ENCODE data around the gene LRRN2. TPM values are rescaled to one million over a fixed set of nuclear protein-coding genes. Genes with fewer than 3 reads are reported as not detected.

The LRRN2 gene
- total RNA-seq, 2 donors from 2014 or later = 11.4 to 16.2 TPM

DNA sequence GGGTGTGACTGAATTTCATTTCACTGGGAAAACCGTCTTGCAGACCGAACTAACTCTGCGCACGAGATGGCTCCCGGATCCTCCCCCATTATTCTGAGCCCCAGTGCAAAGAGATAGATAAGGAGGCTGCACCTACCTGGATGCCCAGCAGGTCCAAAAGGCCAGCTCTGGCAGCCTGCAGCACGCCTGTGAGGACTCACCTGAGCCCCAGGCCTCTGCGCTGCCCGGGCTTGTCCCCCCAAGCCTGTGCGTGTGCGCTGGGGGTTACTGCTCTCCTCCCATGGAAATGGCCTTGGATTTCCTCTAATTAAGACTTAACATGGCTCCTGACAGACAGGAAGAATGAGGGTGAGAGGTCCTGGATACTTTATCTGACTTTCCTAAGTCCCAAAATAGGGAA lies 85.9 kb downstream of the LRRN2 start:
- H3K4me1 ChIP-seq (ENCODE audit: control insufficient read depth, insufficient read depth, low read length) = no peaks in the 10 kb centered on the region
- Mint-ChIP-seq H3K36me3 (ENCODE audit: low read depth) (no peaks in the 10 kb centered on the region), H3K4me1 (no peaks in the 10 kb centered on the region), H3K27ac (no peak overlapping the region), H3K4me3 (no peak overlapping the region), H3K9me3 (no peaks in the 10 kb centered on the region), H3K27me3 (ENCODE audit: insufficient read depth) (no peaks in the 10 kb centered on the region)
- no peak for DNase-seq
- H3K4me3 ChIP-seq (ENCODE audit: low read length) = no peak overlapping the region
- WGBS, 2 experiments (ENCODE audit: insufficient coverage in 1 of 2, insufficient read length in 1 of 2) = 90 to 97% methylated on average over 10 of the region's 10 CpGs
- H3K9ac ChIP-seq (ENCODE audit: extremely low read depth, low read length, poor library complexity, severe bottlenecking) = no peak overlapping the region
- H3K9me3 ChIP-seq (ENCODE audit: control insufficient read depth, low read length) = no peaks in the 10 kb centered on the region
- H3K27me3 ChIP-seq (ENCODE audit: control insufficient read depth, insufficient read depth, low read length, poor library complexity, severe bottlenecking) = no peaks in the 10 kb centered on the region
- H3K36me3 ChIP-seq (ENCODE audit: control insufficient read depth, insufficient read depth, low read length) = no peaks in the 10 kb centered on the region
- no peak overlapping the region for H3K27ac ChIP-seq (ENCODE audit: low read depth, low read length)
- no peak for TF ChIP-seq CTCF (conservative IDR thresholded peaks at IDR 0.05)

DNA sequence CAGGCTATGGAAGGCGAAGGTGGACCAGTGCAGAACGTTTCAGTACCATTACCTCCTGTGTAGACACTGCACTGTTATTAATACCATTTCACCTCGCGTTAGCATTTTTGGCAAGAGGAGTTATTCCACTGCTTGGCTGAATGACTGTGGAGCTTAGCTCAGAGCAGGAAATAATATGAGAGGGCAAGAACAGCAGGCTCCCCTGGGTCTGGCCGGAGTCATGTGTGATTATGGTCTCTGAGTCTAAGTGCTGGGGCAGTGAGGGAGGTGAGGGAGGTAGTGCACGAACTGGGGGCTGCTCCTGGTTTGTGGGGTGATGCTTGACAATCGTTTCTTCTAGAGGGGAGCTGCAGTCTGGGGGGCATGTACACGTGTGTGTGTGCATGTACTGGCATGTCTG lies 86.4 kb downstream of the LRRN2 start:
- H3K9me3 ChIP-seq (ENCODE audit: control insufficient read depth, low read length) = no peaks in the 10 kb centered on the region
- Mint-ChIP-seq H3K4me3 (no peak overlapping the region), H3K36me3 (ENCODE audit: low read depth) (no peaks in the 10 kb centered on the region), H3K4me1 (no peaks in the 10 kb centered on the region), H3K27ac (no peak overlapping the region), H3K27me3 (ENCODE audit: insufficient read depth) (no peaks in the 10 kb centered on the region), H3K9me3 (no peaks in the 10 kb centered on the region)
- TF ChIP-seq CTCF (conservative IDR thresholded peaks at IDR 0.05) = no peak
- no peak overlapping the region for H3K9ac ChIP-seq (ENCODE audit: extremely low read depth, low read length, poor library complexity, severe bottlenecking)
- no peaks in the 10 kb centered on the region for H3K4me1 ChIP-seq (ENCODE audit: control insufficient read depth, insufficient read depth, low read length)
- no peaks in the 10 kb centered on the region for H3K36me3 ChIP-seq (ENCODE audit: control insufficient read depth, insufficient read depth, low read length)
- H3K4me3 ChIP-seq (ENCODE audit: low read length) = no peak overlapping the region
- no peak overlapping the region for H3K27ac ChIP-seq (ENCODE audit: low read depth, low read length)
- no peaks in the 10 kb centered on the region for H3K27me3 ChIP-seq (ENCODE audit: control insufficient read depth, insufficient read depth, low read length, poor library complexity, severe bottlenecking)
- WGBS, 2 experiments (ENCODE audit: insufficient coverage in 1 of 2, insufficient read length in 1 of 2) = 83 to 100% methylated on average over 4 to 8 of the region's 8 CpGs
- no peak for DNase-seq

GRCh38 chr1:204598319-204598969 lies 87.1 kb downstream of the LRRN2 start:
- DNase-seq = no peak
- H3K27ac Mint-ChIP-seq = no peak overlapping the region
- H3K9me3 Mint-ChIP-seq = no peaks in the 10 kb centered on the region
- H3K9me3 ChIP-seq (ENCODE audit: control insufficient read depth, low read length) = no peaks in the 10 kb centered on the region
- no peaks in the 10 kb centered on the region for H3K4me1 ChIP-seq (ENCODE audit: control insufficient read depth, insufficient read depth, low read length)
- H3K36me3 ChIP-seq (ENCODE audit: control insufficient read depth, insufficient read depth, low read length) = no peaks in the 10 kb centered on the region
- no peaks in the 10 kb centered on the region for H3K27me3 ChIP-seq (ENCODE audit: control insufficient read depth, insufficient read depth, low read length, poor library complexity, severe bottlenecking)
- H3K4me1 Mint-ChIP-seq = no peaks in the 10 kb centered on the region
- H3K27me3 Mint-ChIP-seq (ENCODE audit: insufficient read depth) = no peaks in the 10 kb centered on the region
- no peak overlapping the region for H3K9ac ChIP-seq (ENCODE audit: extremely low read depth, low read length, poor library complexity, severe bottlenecking)
- H3K36me3 Mint-ChIP-seq (ENCODE audit: low read depth) = no peaks in the 10 kb centered on the region
- H3K4me3 Mint-ChIP-seq = no peak overlapping the region
- WGBS, 2 experiments (ENCODE audit: insufficient coverage in 1 of 2, insufficient read length in 1 of 2) = 94 to 100% methylated on average over 3 to 4 of the region's 4 CpGs
- H3K27ac ChIP-seq (ENCODE audit: low read depth, low read length) = no peak overlapping the region
- TF ChIP-seq CTCF (conservative IDR thresholded peaks at IDR 0.05) = no peak
- H3K4me3 ChIP-seq (ENCODE audit: low read length) = no peak overlapping the region
